ENCODE data around the gene FAM124A. TPM values are rescaled to one million over a fixed set of nuclear protein-coding genes. Genes with fewer than 3 reads are reported as not detected.

Gene FAM124A
- 1.0 to 2.4 TPM (median 2.3 TPM) in 3 replicates for total RNA-seq
- long read RNA-seq, full-length matches to known transcripts = 5 of 10 reads
- long read RNA-seq, partial matches to known transcripts = 0 of 10 reads
- long read RNA-seq, other reads (novel, unspliced or antisense) = 5 of 10 reads

GRCh38 chr13:51222037-51222685 is at the start of gene FAM124A:
TSS of gene FAM124A (plus strand) at chr13:51222398. CDS start at chr13:51222502, 104 bp downstream.
- peaks cover 9% of the 10 kb centered on the region for H3K27me3 Mint-ChIP-seq (ENCODE audit: low read depth)
- no peak within 1 kb of the TSS for H3K27ac Mint-ChIP-seq (ENCODE audit: unreplicated experiment)
- DNase-seq (ENCODE audit: low spot score) = no peak
- peak; percentile 63 for TF ChIP-seq CTCF (IDR thresholded peaks at IDR 0.05)
- no peaks in the 10 kb centered on the region for H3K9me3 Mint-ChIP-seq (ENCODE audit: low read depth)
- H3K36me3 Mint-ChIP-seq (ENCODE audit: low read depth) = no peaks in the 10 kb centered on the region
- H3K4me1 Mint-ChIP-seq (ENCODE audit: low read depth) = peaks cover 7% of the 10 kb centered on the region
- peak within 1 kb of the TSS; percentile 80 for H3K4me3 Mint-ChIP-seq (ENCODE audit: unreplicated experiment)

GRCh38 chr13:51175021-51175420 is 47.2 kb upstream of the FAM124A start:
- peaks cover 23% of the 10 kb centered on the region for H3K27me3 Mint-ChIP-seq (ENCODE audit: low read depth)
- H3K9me3 Mint-ChIP-seq (ENCODE audit: low read depth) = peaks cover 6% of the 10 kb centered on the region
- no peak for TF ChIP-seq CTCF (IDR thresholded peaks at IDR 0.05)
- no peak overlapping the region for H3K4me3 Mint-ChIP-seq (ENCODE audit: unreplicated experiment)
- no peak for DNase-seq (ENCODE audit: low spot score)
- peaks cover 1% of the 10 kb centered on the region for H3K36me3 Mint-ChIP-seq (ENCODE audit: low read depth)
- peaks cover 8% of the 10 kb centered on the region for H3K4me1 Mint-ChIP-seq (ENCODE audit: low read depth)
- no peak overlapping the region for H3K27ac Mint-ChIP-seq (ENCODE audit: unreplicated experiment)

- Mint-ChIP-seq H3K9me3 (ENCODE audit: low read depth) (peaks cover 6% of the 10 kb centered on the region), H3K4me1 (ENCODE audit: low read depth) (peaks cover 4% of the 10 kb centered on the region), H3K4me3 (ENCODE audit: unreplicated experiment) (no peak overlapping the region), H3K27ac (ENCODE audit: unreplicated experiment) (no peak overlapping the region), H3K27me3 (ENCODE audit: low read depth) (peaks cover 21% of the 10 kb centered on the region), H3K36me3 (ENCODE audit: low read depth) (peaks cover 1% of the 10 kb centered on the region)
- TF ChIP-seq CTCF (IDR thresholded peaks at IDR 0.05) = no peak
- DNase-seq (ENCODE audit: low spot score) = no peak
Observed at GRCh38 chr13:51175639-51176038, 46.6 kb upstream of the FAM124A start.

DNA sequence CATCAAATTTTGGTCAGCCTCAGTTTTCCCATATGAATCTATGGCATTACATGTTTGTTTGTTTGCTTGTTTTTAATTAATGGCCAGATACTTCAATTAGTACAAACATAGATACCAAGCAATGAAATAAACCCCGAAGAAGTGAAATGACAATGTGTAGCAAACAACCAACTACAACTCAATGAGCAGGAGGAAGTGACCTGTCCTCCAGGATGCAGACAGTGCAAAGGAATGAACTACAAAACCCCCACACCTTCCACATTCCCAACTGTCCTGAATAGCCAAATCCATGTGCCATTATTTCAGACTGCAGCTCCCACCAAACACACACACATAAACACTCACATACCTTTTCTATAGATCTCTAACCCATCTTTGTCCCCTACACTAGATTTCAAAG is 45.0 kb upstream of the FAM124A start:
- Mint-ChIP-seq H3K4me1 (ENCODE audit: low read depth) (peaks cover 4% of the 10 kb centered on the region), H3K9me3 (ENCODE audit: low read depth) (peaks cover 6% of the 10 kb centered on the region), H3K27ac (ENCODE audit: unreplicated experiment) (no peak overlapping the region), H3K27me3 (ENCODE audit: low read depth) (peaks cover 18% of the 10 kb centered on the region), H3K4me3 (ENCODE audit: unreplicated experiment) (no peak overlapping the region), H3K36me3 (ENCODE audit: low read depth) (peaks cover 1% of the 10 kb centered on the region)
- no peak for DNase-seq (ENCODE audit: low spot score)
- TF ChIP-seq CTCF (IDR thresholded peaks at IDR 0.05) = no peak

- Mint-ChIP-seq H3K36me3 (ENCODE audit: low read depth) (peaks cover 1% of the 10 kb centered on the region), H3K9me3 (ENCODE audit: low read depth) (peaks cover 6% of the 10 kb centered on the region)
Observed at GRCh38 chr13:51178456-51179074, 43.6 kb upstream of the FAM124A start.

More at GRCh38 chr13:51178456-51179074, 43.6 kb upstream of the FAM124A start:
- Mint-ChIP-seq H3K4me1 (ENCODE audit: low read depth) (peaks cover 4% of the 10 kb centered on the region), H3K27me3 (ENCODE audit: low read depth) (peaks cover 24% of the 10 kb centered on the region), H3K4me3 (ENCODE audit: unreplicated experiment) (no peak overlapping the region), H3K27ac (ENCODE audit: unreplicated experiment) (no peak overlapping the region)
- TF ChIP-seq CTCF (IDR thresholded peaks at IDR 0.05) = no peak
- no peak for DNase-seq (ENCODE audit: low spot score)

All from chondrocyte (in vitro differentiated cells).